GM12878 (cell line): ENCODE results near the gene LRBA. TPM values are rescaled to one million over a fixed set of nuclear protein-coding genes. Genes with fewer than 3 reads are reported as not detected.

Source experiments
- PAX5 ChIP-seq: IDR thresholded peaks from 2 replicates; pipeline ENCODE4 v1.6.1; 2011; ENCODE audit warnings: low read depth, low read length, borderline replicate concordance
- POLR2A ChIP-seq: IDR thresholded peaks from 2 replicates; pipeline ENCODE4 v1.6.1; 2011; ENCODE audit warnings: low read depth, mild to moderate bottlenecking, low read length
- STAT1 ChIP-seq: fragments of 450-650 bp; conservative IDR thresholded peaks from 2 replicates; pipeline ENCODE4 v1.6.1; 2014; ENCODE audit warnings: antibody characterized with exemption, mild to moderate bottlenecking
- ZNF274 ChIP-seq: IDR thresholded peaks from one replicate; pipeline ENCODE4 v1.8.0; 2011; ENCODE audit not compliant: insufficient read length, insufficient read depth
- polyA plus RNA-seq, 11 experiments: library from polyadenylated mRNA; depleted of rRNA in 4 of 11; unstranded in 6 of 11; stranded (reverse) in 5 of 11; fragments of >200 nt; fragmentation: Nextera tagmentation in 4 of 11; fragmentation: Illumina TruSeq in 1 of 11; extraction: Ambion mirVana in 4 of 11; extraction: Trizol in 1 of 11; gene quantifications; 1 replicate in 1 of 11; 2 replicates in 10 of 11; pipeline versions ENCODE4 v1.2.1 to v1.2.3, GENCODE V29; 2011 to 2016; ENCODE audit warnings: inconsistent platforms in 2 of 11, missing spikeins in 2 of 11, low read depth in 1 of 11
- total RNA-seq, 4 experiments: library from RNA; depleted of rRNA in 3 of 4; stranded (reverse); fragments of >200 nt in 3 of 4; fragmentation: Illumina TruSeq in 1 of 4; extraction: Trizol in 1 of 4; gene quantifications; 2 replicates each; pipeline versions ENCODE4 v1.2.1 to v1.2.3, GENCODE V29; 2013 to 2021
- TF ChIP-seq, protein P1 (sequence below), 3 experiments: IDR thresholded peaks in 2 of 3; conservative IDR thresholded peaks in 1 of 3; 2 replicates each; pipeline ENCODE4 v1.5.1; 2011; ENCODE audit warnings: low read depth in 3 of 3, low read length in 3 of 3, mild to moderate bottlenecking in 3 of 3, control low read depth in 2 of 3, moderate library complexity in 2 of 3, inconsistent platforms in 1 of 3, mixed read lengths in 1 of 3; ENCODE audit not compliant: control insufficient read depth in 2 of 3, insufficient read depth in 1 of 3; ENCODE audit errors: extremely low read depth in 1 of 3
- TF ChIP-seq, protein P2 (sequence below): fragments of 150-350 bp; IDR thresholded peaks from 2 replicates; pipeline ENCODE4 v1.6.1; 2014; ENCODE audit warnings: mild to moderate bottlenecking, low read depth, low read length
- TF ChIP-seq, protein P3 (sequence below): IDR thresholded peaks from 2 replicates; pipeline ENCODE4 v1.6.1; 2012; ENCODE audit warnings: improper control_type of control experiment, low read depth, low read length; ENCODE audit not compliant: insufficient replicate concordance

LRBA gene
- total and polyA plus RNA-seq, 10 of the 15 experiments (the other 5 are each of a cell fraction or from before 2014, with no cell fraction given), result 20.3 to 93.4 (median 55.0) TPM

DNA sequence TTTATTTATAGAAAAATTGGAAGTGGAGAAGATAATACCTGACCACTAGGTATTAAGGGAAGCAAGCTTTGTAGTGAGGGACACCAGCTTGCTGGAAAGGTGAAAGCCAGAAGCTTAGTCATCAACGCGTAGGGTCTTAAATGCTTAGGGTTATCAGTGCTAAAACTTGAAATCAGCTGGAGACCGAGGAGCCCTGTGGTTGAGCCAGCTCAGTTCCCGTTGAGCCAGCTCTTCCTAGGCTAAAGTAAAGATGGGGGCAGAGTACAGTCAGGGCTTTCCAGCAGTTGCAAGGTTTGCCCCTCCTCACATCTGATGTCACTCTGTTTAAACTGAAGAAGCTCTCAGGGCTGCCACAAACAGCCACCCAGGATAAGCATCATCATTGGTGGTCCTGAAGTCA, 696.1 kb downstream of the LRBA start (continued):
- TF ChIP-seq, protein P1, sequence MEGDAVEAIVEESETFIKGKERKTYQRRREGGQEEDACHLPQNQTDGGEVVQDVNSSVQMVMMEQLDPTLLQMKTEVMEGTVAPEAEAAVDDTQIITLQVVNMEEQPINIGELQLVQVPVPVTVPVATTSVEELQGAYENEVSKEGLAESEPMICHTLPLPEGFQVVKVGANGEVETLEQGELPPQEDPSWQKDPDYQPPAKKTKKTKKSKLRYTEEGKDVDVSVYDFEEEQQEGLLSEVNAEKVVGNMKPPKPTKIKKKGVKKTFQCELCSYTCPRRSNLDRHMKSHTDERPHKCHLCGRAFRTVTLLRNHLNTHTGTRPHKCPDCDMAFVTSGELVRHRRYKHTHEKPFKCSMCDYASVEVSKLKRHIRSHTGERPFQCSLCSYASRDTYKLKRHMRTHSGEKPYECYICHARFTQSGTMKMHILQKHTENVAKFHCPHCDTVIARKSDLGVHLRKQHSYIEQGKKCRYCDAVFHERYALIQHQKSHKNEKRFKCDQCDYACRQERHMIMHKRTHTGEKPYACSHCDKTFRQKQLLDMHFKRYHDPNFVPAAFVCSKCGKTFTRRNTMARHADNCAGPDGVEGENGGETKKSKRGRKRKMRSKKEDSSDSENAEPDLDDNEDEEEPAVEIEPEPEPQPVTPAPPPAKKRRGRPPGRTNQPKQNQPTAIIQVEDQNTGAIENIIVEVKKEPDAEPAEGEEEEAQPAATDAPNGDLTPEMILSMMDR (IDR thresholded peaks at IDR 0.05 in 2 of 3, conservative IDR thresholded peaks at IDR 0.05 in 1 of 3; ENCODE audit: control insufficient read depth in 2 of 3, extremely low read depth in 1 of 3, insufficient read depth in 1 of 3, low read depth in 3 of 3, low read length in 3 of 3), result no peak
- TF ChIP-seq POLR2A, result no peak
- TF ChIP-seq STAT1, result no peak
- no peak for TF ChIP-seq PAX5
- TF ChIP-seq, protein P2, sequence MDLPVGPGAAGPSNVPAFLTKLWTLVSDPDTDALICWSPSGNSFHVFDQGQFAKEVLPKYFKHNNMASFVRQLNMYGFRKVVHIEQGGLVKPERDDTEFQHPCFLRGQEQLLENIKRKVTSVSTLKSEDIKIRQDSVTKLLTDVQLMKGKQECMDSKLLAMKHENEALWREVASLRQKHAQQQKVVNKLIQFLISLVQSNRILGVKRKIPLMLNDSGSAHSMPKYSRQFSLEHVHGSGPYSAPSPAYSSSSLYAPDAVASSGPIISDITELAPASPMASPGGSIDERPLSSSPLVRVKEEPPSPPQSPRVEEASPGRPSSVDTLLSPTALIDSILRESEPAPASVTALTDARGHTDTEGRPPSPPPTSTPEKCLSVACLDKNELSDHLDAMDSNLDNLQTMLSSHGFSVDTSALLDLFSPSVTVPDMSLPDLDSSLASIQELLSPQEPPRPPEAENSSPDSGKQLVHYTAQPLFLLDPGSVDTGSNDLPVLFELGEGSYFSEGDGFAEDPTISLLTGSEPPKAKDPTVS, result no peak
- TF ChIP-seq, protein P3, sequence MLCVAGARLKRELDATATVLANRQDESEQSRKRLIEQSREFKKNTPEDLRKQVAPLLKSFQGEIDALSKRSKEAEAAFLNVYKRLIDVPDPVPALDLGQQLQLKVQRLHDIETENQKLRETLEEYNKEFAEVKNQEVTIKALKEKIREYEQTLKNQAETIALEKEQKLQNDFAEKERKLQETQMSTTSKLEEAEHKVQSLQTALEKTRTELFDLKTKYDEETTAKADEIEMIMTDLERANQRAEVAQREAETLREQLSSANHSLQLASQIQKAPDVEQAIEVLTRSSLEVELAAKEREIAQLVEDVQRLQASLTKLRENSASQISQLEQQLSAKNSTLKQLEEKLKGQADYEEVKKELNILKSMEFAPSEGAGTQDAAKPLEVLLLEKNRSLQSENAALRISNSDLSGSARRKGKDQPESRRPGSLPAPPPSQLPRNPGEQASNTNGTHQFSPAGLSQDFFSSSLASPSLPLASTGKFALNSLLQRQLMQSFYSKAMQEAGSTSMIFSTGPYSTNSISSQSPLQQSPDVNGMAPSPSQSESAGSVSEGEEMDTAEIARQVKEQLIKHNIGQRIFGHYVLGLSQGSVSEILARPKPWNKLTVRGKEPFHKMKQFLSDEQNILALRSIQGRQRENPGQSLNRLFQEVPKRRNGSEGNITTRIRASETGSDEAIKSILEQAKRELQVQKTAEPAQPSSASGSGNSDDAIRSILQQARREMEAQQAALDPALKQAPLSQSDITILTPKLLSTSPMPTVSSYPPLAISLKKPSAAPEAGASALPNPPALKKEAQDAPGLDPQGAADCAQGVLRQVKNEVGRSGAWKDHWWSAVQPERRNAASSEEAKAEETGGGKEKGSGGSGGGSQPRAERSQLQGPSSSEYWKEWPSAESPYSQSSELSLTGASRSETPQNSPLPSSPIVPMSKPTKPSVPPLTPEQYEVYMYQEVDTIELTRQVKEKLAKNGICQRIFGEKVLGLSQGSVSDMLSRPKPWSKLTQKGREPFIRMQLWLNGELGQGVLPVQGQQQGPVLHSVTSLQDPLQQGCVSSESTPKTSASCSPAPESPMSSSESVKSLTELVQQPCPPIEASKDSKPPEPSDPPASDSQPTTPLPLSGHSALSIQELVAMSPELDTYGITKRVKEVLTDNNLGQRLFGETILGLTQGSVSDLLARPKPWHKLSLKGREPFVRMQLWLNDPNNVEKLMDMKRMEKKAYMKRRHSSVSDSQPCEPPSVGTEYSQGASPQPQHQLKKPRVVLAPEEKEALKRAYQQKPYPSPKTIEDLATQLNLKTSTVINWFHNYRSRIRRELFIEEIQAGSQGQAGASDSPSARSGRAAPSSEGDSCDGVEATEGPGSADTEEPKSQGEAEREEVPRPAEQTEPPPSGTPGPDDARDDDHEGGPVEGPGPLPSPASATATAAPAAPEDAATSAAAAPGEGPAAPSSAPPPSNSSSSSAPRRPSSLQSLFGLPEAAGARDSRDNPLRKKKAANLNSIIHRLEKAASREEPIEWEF, result no peak
- no peak for TF ChIP-seq ZNF274
